Measurements from ENCODE around the gene UNCX.
"Not testable (repeated sequence)": the region's sequence is repeated elsewhere in the genome, so short reads cannot be mapped to it uniquely, and the experiment has no call there.

UNCX gene

DNA sequence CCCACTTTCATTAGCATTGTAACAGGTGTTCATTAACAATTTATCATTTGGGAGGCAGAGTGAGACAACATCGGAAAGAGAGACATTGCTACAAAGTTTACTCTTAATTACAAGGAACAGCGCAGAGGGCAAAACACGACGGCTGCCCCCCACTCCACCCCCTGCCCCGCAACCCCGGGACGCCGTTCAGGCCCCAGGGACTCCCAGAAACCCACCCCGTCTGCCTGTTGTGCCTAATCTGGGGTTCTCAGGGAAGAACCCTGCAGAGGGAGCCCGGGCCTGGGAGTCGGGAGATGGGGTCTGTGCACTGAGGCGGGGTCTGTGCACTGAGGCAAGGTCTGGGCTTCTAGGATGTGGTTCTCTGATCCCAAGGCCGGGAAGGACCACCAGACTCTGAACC lies 25.2 kb downstream of the UNCX start:
- DNase-seq (ENCODE audit: low spot score), result no peak

DNA sequence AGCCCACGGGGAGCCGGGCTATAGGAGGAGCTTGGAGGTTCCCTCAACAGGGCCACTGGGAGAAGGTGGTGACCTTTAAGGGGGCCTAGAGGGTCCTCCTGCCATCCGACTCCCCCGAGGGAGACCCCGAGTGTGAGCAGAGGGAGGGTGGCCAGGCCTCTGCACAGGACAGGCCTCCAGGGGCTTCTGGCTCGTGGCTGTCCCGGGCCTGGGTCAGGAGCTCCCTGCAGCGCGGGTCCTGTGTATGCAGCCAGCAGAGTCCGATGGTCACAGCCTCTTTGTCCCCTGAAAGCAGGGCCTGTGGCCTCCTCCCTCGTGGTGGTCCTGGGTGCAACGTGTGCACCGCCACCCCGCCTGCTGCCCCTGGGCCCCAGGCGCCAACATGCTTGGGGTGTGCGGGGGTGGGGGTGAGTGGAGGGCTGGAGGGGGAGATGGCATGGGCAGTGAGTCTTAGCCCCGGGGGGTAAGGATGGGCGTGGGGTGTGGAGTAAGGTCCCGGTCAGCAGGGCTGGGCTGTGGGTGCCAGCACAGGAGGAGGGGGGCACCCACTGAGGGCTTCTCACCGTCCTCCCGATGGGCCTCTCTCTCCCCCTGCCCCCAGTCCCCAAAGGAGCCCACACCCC lies 27.1 kb downstream of the UNCX start:
- no peak for DNase-seq (ENCODE audit: low spot score)

DNA sequence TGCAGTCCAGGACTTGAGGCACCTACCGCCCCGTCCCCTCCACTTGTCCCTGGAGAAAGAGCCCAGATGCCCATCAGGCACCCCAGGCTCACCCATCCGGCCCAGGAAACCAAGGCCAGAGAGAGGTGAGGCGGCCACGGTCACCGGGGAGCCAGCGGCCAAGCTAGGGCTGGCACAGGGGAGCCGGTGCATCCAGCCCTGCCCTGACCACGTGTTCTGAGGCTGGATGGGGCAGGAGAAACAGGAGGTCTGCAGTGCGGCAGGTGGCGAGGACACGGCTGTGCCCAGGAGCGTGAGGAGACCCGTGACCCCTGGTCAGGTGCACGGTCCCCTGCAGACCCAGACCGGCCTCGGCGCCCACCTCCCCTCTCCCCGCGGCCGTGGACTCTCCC lies 27.6 kb downstream of the UNCX start:
- DNase-seq (ENCODE audit: low spot score), result no peak

DNA sequence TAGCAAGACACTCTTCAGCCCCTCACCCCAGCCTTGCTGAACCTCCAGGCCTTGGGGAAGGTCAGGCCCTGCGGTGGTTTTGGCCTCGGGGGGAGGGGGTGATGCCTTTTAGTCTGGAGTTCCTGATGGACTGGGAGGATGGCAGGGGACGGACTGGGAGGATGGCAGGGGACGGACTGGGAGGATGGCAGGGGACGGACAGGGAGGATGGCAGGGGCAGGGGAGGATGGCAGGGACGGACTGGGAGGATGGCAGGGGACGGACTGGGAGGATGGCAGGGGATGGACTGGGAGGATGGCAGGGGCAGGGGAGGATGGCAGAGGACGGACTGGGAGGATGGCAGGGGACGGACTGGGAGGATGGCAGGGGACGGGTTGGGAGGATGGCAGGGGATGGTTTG lies 28.4 kb downstream of the UNCX start:
- not testable (repeated sequence) for DNase-seq (ENCODE audit: low spot score)

DNA sequence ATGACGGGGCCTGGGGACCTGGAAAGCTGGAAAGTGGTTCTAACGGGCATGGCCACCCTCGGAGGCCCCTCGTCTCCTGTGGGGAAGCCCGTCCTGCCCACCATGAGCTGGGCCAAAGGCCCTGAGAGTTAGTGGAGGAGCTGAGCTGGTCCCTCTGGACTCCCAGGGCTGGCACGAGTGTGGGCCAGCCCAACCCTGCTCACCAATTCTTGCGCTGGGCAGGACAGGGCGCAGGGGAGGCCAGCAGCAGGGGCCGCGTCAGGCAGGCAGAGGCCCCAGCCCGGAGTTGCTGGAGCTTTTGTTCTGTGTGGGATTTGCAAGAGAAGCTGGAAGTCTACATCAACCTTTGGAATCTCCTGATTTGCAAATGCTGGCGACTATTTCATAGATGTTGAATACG lies 29.8 kb downstream of the UNCX start:
- no peak for DNase-seq (ENCODE audit: low spot score)

DNA sequence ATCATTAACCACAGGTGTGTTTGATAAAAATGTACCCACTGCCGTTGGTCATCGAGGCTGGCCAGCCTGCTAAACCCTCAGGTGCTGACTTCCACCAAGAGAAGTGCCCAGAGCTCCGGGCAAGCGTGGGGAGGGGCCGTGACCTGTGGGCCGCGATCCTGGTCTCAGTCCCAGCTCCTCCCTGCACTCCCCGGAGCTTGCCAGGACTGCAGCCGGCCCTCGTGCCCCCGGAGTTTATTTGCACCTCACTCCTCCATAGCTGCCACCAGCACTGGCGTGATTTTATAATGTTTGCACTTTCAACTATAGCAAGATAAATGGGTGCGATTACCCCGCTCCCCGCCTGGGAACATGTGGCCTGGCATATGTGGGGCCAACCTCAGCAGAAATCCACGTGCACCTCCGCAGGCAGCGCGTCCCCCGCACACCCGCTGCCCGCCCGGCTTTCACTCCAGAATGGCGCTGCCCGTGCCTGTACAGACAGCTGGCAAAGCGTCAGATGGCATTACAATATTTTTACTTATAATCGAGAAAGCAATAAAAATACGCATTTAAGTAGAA lies 30.8 kb downstream of the UNCX start:
- no peak for DNase-seq (ENCODE audit: low spot score)

DNA sequence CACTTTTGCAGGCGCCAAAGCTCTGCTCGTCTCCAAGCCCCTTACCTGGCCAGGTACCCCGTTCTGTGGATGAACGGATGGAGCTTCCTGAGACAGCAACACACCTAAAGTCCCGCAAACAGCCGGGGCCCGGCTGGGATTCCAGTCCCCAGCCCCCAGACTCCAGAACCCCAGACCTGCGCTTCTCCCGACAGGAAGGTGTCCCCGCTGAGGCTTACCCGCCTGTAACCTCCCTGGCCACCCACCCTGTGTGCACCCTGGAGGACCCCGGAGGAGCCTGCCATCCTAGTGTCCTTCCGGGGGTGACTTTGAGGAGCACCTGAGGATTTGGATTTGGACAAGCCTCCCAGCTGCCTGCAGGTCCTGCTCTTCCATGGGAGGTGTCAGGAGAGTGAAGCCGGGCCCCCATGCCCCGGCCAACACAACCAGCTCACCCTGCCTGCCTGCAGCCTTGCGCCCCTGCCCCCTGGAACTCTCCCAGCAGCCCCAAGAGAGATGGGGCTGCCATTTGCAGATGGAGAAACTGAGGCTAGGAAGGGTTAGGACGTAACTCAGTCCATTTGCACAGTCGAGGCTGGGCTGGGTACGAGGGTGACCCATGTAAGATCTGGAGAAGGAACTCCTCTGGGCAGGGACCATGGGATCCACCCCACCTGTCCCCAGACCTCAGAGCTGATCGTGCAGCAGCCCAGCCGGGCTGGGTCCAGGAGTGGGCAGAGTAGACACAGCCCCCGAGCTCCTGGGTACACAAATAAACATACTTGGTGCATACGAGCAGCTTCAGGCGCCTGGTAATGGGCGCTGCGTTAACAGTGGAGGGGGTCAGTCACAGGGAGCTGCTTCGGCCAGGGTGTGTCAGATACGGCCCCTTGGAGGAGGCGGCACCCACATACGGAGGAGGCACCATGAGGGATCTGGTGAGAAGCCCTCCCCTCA lies 31.9 kb downstream of the UNCX start:
- no peak for DNase-seq (ENCODE audit: low spot score)

DNA sequence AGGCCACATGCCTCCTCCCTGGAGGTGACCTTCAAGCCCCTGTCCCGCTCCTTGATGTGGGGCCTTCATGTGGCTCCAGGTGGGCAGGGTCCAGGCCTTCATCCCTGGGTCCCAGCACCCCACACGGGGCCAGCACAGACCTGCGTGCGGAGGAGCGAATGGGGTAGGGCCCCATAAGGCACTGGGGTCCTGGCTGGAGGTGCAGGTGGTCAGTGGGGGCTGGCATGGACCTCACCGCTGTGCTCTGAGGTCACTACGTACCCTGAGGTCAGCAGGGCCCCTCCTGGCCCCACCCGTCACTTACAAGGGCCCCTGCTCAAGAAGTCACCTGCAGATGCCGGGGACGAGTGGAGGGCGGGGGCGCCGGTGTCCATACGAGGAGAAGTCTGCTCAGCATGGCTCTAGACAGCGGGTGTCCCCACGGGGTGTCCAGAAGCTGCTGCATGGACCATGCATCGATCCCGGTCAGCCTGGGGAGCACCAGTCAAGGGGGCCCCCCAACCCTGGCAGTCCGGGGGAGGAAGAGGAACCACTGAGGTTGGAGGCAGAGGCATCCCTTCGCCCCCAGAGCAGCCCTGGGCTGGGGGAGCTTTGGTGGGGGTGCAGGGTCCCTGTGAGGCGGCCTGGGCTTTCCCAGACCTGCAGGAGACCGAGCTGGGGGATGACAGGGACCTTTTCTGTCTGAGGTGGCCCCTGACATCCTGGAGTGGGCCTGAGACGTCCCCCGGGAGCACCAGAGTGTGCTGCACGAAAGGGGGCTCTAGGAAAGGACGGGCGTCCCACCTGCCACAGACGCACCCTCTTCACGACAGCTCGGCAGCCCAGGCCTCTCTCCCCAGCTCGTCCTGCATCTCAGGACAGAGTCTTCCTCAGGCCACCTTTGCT lies 34.6 kb downstream of the UNCX start:
- no peak for DNase-seq (ENCODE audit: low spot score)

DNA sequence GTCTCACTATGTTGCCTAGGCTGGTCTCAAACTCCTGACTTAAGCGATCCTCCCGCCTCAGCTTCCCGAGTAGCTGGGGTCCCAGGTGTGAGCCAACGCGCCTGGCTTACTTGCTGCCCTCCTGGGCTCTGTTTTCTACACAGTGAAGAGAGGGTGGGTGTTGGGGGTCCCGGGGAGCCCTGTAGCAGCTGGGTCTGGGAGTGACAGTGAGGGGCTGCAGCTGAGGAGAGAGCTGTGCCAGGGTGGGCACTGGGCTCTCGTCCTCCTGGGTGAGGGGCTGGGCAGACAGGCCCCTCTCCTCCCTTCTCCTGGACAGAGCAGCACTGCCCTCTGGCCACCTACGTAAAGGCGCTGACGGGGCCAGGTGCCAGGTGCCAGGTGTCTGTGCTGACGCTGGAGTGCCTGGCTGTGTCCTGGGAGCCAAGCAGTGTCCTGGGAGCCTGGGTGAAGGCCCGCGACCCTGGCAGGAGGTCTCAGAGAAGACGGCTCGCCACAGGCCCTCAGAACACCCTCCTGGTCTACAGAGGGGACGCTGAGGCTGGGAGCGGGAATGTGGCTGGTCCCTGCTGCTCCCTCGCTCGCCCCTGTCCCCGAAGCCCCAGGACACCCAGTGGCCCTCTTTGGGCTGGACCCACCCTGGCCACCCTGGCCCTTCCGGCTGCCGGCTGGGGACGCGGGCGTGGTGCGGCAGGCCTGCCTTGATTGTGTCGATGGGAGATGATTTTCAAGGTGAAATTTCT lies 35.6 kb downstream of the UNCX start:
- DNase-seq (ENCODE audit: low spot score), result no peak

DNA sequence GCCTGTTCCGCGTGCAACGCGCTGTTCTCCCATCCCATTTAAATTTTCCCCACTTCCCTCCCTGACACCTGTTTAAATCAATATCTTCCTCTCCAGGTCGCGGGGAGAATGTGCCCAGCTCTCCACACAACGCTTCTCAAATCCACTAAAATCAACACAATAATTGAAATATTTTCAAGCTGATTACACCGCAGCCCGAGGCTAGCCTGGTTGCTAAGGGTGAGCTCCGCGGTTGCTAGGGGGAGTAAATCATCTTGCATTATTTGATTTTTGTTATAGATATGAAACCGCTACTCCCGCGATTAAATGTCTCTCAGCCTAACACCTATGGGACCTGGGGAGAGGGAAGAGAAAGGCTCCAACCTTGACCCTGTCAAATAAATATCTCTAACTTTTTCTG lies 36.2 kb downstream of the UNCX start:
- no peak for DNase-seq (ENCODE audit: low spot score)

DNA sequence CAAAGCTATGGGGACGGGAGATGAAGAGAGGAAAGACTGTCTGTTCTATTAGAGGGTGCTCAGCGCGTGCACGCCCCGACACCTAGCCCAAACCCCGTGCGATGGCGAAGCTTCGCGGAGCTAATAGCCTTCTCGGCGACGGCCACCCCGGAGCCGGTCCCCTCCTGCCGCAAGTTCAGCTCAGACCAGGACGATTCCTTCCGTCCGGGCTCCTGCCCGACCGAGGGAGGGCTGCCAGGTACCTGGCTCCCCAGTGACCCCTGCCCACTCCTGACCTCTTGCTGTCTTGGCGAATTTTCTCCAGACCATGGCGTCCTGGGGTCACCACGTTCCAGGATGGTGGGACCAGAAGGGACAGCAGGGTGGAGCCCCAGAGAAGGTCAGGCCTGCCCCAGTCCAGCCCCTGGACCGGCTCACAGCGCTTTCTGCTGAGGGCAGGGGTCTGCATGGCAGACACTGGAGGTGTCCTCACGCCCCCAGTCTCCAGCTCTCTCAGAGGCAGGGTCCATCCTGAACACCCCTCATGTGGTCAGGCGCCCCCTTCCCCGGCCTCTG lies 36.7 kb downstream of the UNCX start:
- no peak for DNase-seq (ENCODE audit: low spot score)

DNA sequence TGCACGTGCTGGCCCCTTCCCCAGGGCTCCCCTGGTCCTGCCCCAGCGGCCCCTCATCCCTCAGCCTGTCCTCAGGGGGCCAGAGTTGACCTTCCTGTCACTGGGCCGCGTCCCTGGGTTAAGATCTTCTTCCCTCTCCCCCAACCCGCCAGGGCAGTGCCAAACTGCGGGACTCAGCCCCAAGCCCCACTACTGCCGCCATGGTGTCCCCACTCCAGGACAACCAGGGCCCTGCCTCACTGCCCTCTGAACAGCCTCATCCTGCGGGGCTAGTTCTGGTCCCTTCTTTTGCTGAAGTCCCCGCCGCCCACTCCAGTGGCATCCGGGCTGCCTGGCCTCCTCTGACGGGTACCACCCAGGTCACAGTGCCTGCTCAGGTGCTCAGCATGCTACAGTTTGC lies 37.5 kb downstream of the UNCX start:
- DNase-seq (ENCODE audit: low spot score), result no peak

DNA sequence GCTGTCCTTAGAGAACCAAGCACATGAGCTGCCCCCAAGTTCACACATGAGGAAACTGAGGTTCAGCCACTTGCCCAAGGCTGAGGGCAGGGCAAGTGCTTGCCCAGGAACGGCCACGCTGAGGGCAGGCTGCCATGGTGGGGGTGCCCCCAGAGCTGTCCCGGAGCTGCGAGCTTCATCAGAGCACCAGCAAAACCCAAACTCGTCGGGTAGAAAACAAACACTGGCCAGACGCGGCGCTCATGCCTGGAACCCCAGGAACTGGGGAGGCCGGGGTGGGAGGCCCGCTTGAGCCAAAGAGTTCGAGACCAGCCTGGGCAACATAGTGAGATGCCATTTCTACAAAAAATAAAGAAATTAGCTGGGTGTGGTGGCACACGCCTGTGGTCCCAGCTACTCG lies 38.4 kb downstream of the UNCX start:
- no peak for DNase-seq (ENCODE audit: low spot score)

DNA sequence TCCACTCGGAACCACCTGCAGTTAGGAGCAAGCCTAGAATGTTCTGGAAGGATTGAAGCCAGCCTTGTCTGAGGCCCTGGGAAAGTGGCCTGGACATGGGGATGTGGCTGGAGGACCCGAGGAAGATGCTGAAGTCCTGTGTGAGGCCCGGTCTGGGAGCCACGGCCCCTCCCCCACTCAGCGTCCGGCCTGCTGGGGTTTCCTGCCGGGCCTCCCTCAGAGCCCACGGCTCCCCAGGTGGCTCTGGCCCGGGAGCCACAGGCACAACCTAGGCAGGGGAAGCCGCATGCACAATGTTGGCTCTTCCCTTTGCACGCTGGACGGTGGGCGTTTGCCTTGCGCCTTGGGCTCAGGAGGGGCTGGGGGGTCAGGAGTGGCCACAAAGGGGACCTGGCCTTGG lies 39.0 kb downstream of the UNCX start:
- DNase-seq (ENCODE audit: low spot score), result no peak

DNA sequence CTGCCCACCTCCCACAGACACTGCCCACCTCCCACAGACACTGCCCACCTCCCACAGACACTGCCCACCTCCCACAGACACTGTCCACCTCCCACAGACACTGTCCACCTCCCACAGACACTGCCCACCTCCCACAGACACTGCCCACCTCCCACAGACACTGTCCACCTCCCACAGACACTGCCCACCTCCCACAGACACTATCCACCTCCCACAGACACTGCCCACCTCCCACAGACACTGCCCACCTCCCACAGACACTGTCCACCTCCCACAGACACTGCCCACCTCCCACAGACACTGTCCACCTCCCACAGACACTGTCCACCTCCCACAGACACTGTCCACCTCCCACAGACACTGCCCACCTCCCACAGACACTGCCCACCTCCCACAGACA lies 39.5 kb downstream of the UNCX start:
- DNase-seq (ENCODE audit: low spot score), result not testable (repeated sequence)

DNA sequence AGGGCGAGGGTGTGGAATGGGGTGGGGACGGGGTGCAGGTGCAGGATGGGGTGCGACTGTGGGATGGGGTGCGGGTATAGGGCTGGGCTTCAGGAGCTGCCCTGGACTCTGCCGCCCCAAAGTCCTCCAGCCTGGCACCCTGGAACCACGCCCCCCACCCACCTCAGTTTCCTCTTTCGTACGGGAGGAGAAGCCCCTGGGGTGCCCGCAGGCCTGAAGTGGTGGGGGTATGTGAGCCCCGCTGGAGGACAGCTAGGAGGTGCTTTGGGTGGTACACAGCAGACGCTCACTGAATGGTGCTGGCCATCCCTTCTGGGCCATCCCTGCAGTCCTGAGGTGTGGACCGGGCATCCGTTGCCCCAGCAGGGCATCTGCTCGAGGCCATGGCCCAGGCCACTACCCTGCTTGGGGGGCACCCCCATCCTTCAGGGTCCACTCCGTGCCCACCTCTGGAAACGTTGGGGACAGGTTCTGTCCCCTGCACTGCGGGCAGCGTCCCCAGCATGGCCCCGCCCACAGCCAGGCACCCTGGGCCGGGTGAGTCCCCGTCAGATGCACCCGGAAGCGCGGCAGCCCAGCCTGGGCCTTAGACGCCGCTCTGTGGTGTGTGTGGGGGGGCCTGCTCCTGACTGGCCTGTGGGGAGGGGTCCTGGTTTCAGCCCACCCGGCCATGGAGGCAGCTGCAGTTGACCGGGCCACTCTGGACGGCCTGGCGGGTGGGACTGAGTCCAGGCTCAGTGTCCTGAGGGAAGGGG lies 41.6 kb downstream of the UNCX start:
- DNase-seq (ENCODE audit: low spot score), result no peak

DNA sequence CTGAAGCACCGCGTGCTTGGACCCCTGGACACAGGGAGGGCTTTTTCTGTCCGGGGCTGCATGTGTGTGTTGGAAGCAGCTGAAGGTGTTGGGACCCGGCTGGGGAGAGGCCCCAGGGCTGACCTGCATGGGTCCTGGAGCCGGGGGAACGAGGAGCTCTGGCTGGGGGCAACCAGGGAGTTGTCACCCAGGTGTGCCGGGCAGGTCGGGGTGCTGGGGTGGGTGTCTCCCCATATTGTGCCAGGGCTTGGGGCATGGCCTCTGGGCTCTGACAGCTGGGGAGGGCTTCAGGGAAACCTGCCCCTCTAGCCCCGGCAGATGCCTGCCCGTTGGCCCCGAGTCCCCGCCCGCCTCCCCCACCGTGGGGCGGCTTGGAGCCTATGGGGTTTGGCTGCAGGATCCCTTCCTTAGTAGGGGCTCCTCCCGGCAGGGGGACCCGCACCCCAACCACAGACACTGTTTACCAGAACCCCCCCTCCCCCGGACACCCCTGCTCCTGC lies 42.3 kb downstream of the UNCX start:
- DNase-seq (ENCODE audit: low spot score), result no peak

DNA sequence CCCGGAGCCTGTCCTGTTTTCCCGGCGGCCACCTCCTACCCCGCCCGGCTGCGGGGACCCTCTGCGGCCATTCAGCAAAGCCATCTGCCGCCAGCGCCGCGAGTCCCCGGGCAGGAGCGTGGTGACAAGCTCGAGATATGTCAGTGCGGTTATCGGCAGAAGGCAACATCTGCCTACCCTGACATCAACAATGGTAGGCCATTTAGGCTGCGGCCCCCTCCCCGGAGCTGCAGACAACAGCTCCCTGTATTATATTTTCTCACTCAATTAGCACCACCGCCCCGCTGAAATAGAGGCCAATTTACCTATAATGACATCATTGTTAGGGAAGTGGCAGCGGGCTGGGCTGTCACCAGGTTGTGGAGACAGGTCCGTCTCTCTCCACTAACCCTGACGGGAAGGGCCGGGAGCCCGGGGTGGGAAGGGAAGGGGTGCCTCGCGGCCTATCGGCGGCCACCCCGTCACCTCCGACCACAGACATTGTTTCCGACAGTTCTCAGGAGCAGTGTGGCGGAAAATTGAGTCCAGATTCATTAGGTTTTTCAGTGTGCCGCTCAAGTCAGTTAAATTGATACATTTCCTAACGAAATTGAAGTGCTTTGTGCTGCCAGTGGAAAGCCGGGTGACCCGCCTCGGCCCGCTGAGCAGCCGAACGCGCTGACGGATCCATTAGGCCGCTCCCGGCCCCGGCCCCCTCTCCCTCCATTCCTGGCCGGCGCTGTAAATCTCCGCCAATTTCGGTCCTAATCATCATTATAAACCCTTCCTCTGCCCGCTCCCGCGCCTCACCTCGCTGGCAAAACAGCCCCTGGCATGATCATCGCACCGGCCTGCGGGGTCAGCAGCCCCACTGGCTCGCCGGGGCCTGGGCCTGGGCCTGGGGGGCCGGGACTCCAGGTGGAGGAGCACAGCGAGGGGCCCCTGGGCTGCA lies 43.0 kb downstream of the UNCX start:
- no peak for DNase-seq (ENCODE audit: low spot score)

DNA sequence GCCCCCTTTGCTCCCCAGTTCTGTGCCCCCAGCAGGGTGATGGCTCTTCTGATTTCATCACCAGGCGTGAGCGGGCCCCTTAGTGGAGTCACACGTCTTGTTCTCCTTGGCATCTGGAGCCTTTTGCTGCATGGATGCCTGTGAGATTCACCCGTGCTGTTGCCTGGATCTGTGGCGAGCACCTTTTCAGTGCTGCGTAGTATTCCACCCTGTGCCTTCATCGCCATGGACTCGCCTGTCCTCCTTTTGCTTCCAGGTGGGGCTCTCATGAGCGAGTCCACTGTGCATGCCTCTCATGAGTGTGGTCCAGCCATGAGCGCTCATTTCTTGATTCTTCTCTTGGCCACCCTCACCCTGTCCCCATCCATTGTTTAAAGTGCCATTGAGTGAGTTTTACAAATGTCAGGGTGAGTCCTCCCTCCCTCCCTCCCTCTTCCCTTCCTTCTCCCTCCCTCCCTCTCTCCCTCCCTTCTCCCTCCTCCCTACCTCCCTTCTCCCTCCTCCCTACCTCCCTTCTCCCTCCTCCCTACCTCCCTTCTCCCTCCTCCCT lies 44.0 kb downstream of the UNCX start:
- DNase-seq (ENCODE audit: low spot score), result no peak
